ENCODE measurements around the gene ATP2B2. TPM values are rescaled to one million over a fixed set of nuclear protein-coding genes. Genes with fewer than 3 reads are reported as not detected.

Gene ATP2B2
- total and polyA plus RNA-seq, 2 of the 8 experiments (the other 6 are each of a cell fraction or from before 2014, with no cell fraction given) = 0.14 to 1.2 TPM

GRCh38 chr3:10335190-10335738 lies 170.1 kb downstream of the ATP2B2 start:
- Histone ChIP-seq H2BK5ac (ENCODE audit: low read depth, low read length) (no peak overlapping the region), H3K4ac (replicated peaks; ENCODE audit: insufficient read length, low read depth, low read length) (no peak overlapping the region), H3K14ac (ENCODE audit: insufficient read length) (no peak overlapping the region), H4K5ac (ENCODE audit: insufficient read length, low read depth, low read length) (no peak overlapping the region), H3K36me3 (ENCODE audit: control insufficient read depth in 2 of 4, insufficient read depth in 4 of 4, low read length in 3 of 4) (no peaks in the 10 kb centered on the region), H2AK5ac (ENCODE audit: low read depth, low read length) (no peak overlapping the region), H2AFZ (ENCODE audit: low read length) (no peak overlapping the region), H3K56ac (replicated peaks; ENCODE audit: insufficient read length, low read depth, low read length) (no peak overlapping the region), H4K20me1 (replicated peaks in 1 of 2; ENCODE audit: control insufficient read depth in 1 of 2, insufficient read depth in 2 of 2, low read length in 2 of 2) (no peaks in the 10 kb centered on the region), H4K91ac (replicated peaks; ENCODE audit: insufficient read length, low read length) (no peak overlapping the region), H3K79me1 (ENCODE audit: low read depth, low read length) (no peaks in the 10 kb centered on the region), H3K79me2 (ENCODE audit: control insufficient read depth in 1 of 2, insufficient read depth in 2 of 2, low read length in 2 of 2) (no peaks in the 10 kb centered on the region), H3K23me2 (ENCODE audit: low read depth, low read length) (no peaks in the 10 kb centered on the region; the same call in 1 of the 2 replicates), H3K9ac (replicated peaks in 1 of 4; ENCODE audit: extremely low read depth in 1 of 4, low read depth in 3 of 4, low read length in 3 of 4) (no peak overlapping the region), H3K9me3 (ENCODE audit: insufficient read depth in 2 of 2, low read depth in 1 of 2, low read length in 1 of 2) (no peaks in the 10 kb centered on the region), H2BK20ac (ENCODE audit: low read length) (no peak overlapping the region), H2BK15ac (ENCODE audit: low read length) (no peak overlapping the region), H3K4me3 (ENCODE audit: extremely low read depth in 1 of 4, insufficient read depth in 2 of 4, low read depth in 3 of 4, low read length in 4 of 4) (no peak overlapping the region), H3K4me2 (ENCODE audit: insufficient read depth in 1 of 2, low read depth in 2 of 2, low read length in 2 of 2) (no peak overlapping the region), H3K23ac (ENCODE audit: insufficient read length) (no peak overlapping the region), H3K27me3 (replicated peaks in 1 of 4; ENCODE audit: control insufficient read depth in 3 of 4, extremely low read depth in 1 of 4, insufficient read depth in 3 of 4, low read length in 3 of 4) (no peaks in the 10 kb centered on the region; a peak in 1 of 7 replicates), H3K18ac (ENCODE audit: extremely low read depth, low read length) (no peak overlapping the region), H4K8ac (ENCODE audit: extremely low read depth, insufficient read depth, low read length) (no peak overlapping the region), H3K4me1 (replicated peaks in 1 of 4; ENCODE audit: control insufficient read depth in 3 of 4, insufficient read depth in 4 of 4, low read length in 3 of 4) (peaks cover 0 to 2% (median 0%) of the 10 kb centered on the region in 4 experiments; a peak in 1 of 7 replicates), H2BK120ac (replicated peaks; ENCODE audit: low read depth, low read length) (no peak overlapping the region), H3K27ac (ENCODE audit: low read depth, low read length) (no peak overlapping the region), H2BK12ac (ENCODE audit: low read depth, low read length) (no peak overlapping the region)
- DNase-seq (ENCODE audit: low read depth in 1 of 2, low spot score in 2 of 2) (no peak), FAIRE-seq (no peak)
- TF ChIP-seq HDAC6 (IDR thresholded peaks at IDR 0.05; ENCODE audit: low read depth, low read length) = no peak
- no peak for TF ChIP-seq RXRA (IDR thresholded peaks at IDR 0.05; ENCODE audit: insufficient read depth, low read depth, low read length)
- no peak for TF ChIP-seq POLR2A (IDR thresholded peaks at IDR 0.05; ENCODE audit: control extremely low read depth in 1 of 2, low read depth in 2 of 2, low read length in 2 of 2)
- no peak for TF ChIP-seq MAFK (IDR thresholded peaks at IDR 0.05; ENCODE audit: low read depth, low read length)
- TF ChIP-seq RBBP5 (IDR thresholded peaks at IDR 0.05; ENCODE audit: borderline replicate concordance, low read depth, low read length) = no peak
- no peak for TF ChIP-seq POU5F1 (IDR thresholded peaks at IDR 0.05; ENCODE audit: low read depth, low read length)
- no peak for TF ChIP-seq RAD21 (IDR thresholded peaks at IDR 0.05 in 1 of 2, conservative IDR thresholded peaks at IDR 0.05 in 1 of 2; ENCODE audit: low read depth in 2 of 2, low read length in 2 of 2)
- no peak for TF ChIP-seq FOSL1 (IDR thresholded peaks at IDR 0.05; ENCODE audit: insufficient read depth, low read depth, low read length)
- WGBS, 2 experiments (ENCODE audit: extremely low coverage in 1 of 2, insufficient coverage in 1 of 2, insufficient read length in 1 of 2, insufficient replicate concordance in 2 of 2, low coverage in 1 of 2, low lambda C conversion rate in 2 of 2, missing lambda C conversion rate in 1 of 2) = 93% methylated on average over 4 of the region's 4 CpGs; no CpG with 5 or more reads in 1 of the 2 experiments
- ChIA-PET CTCF (ENCODE audit: partially characterized antibody) (interaction anchor here (0.5 to 2.2 kb wide), 13 partner anchors 9 to 1276 kb away, joined by 3 to 15 read pairs (median 3); no protein-coding TSS in a partner anchor), POLR2A (ENCODE audit: partially characterized antibody) (no interaction called here)

Data from H1 (cell line).